Ecto neural progenitor cell (in vitro differentiated cells): ENCODE measurements around the gene DPY30.
"Not testable (repeated sequence)": the region's sequence is repeated elsewhere in the genome, so short reads cannot be mapped to it uniquely, and the experiment has no call there.

Source experiments
- DNase-seq: peaks from one replicate; pipeline ENCODE4 v3.0.0-alpha.2; 2018; ENCODE audit warnings: low spot score

Gene DPY30

GRCh38 chr2:32039447-32040219 is at the start of gene DPY30:
Gene DPY30 (minus strand): TSS chr2:32039805. CDS start chr2:32039456, 349 bp downstream.
- DNase-seq: peak; percentile 96

- DNase-seq: no peak
These were observed 34.5 kb upstream of the DPY30 start for GRCh38 chr2:32074134-32074506.

GRCh38 chr2:32067549-32067948 is 27.9 kb upstream of the DPY30 start:
- no peak for DNase-seq

- DNase-seq: no peak
These were observed 25.1 kb upstream of the DPY30 start for GRCh38 chr2:32064713-32065112.

GRCh38 chr2:32064021-32064601 is 24.5 kb upstream of the DPY30 start:
- DNase-seq: no peak

GRCh38 chr2:32063310-32064020 is 23.9 kb upstream of the DPY30 start, which contains the start of gene SPAST:
Gene SPAST (plus strand): TSS chr2:32063556. CDS start chr2:32063832, 276 bp downstream.
- peak; percentile 98 for DNase-seq

GRCh38 chr2:32061973-32062861 is 22.6 kb upstream of the DPY30 start:
- DNase-seq: no peak

GRCh38 chr2:32061430-32061829 is 21.8 kb upstream of the DPY30 start:
- no peak for DNase-seq

GRCh38 chr2:32060266-32060665 is 20.7 kb upstream of the DPY30 start:
- no peak for DNase-seq

GRCh38 chr2:32058130-32058529 is 18.5 kb upstream of the DPY30 start:
- DNase-seq: no peak

GRCh38 chr2:32054583-32054982 is 15.0 kb upstream of the DPY30 start:
- not testable (repeated sequence) for DNase-seq

- DNase-seq: no peak
These were observed 12.3 kb upstream of the DPY30 start for GRCh38 chr2:32051836-32052439.

GRCh38 chr2:32043561-32043960 is 4.0 kb upstream of the DPY30 start:
- no peak for DNase-seq

GRCh38 chr2:32034198-32034887 is 5.3 kb downstream of the DPY30 start:
- not testable (repeated sequence) for DNase-seq

- DNase-seq: not testable (repeated sequence)
These were observed 20.7 kb downstream of the DPY30 start for GRCh38 chr2:32018789-32019482.

- DNase-seq: no peak
These were observed 26.7 kb downstream of the DPY30 start for GRCh38 chr2:32012872-32013271.

GRCh38 chr2:32011485-32011960 is 28.1 kb downstream of the DPY30 start:
- no peak for DNase-seq

GRCh38 chr2:32010670-32011484 is 28.7 kb downstream of the DPY30 start, which contains the start of gene MEMO1:
Gene MEMO1 (minus strand): TSS chr2:32011008. CDS start chr2:32010247, 761 bp downstream.
- DNase-seq: peak; percentile 94

- not testable (repeated sequence) for DNase-seq
These were observed 29.3 kb downstream of the DPY30 start for GRCh38 chr2:32010280-32010669.
